ENCODE measurements around the gene RPA1.

DNA sequence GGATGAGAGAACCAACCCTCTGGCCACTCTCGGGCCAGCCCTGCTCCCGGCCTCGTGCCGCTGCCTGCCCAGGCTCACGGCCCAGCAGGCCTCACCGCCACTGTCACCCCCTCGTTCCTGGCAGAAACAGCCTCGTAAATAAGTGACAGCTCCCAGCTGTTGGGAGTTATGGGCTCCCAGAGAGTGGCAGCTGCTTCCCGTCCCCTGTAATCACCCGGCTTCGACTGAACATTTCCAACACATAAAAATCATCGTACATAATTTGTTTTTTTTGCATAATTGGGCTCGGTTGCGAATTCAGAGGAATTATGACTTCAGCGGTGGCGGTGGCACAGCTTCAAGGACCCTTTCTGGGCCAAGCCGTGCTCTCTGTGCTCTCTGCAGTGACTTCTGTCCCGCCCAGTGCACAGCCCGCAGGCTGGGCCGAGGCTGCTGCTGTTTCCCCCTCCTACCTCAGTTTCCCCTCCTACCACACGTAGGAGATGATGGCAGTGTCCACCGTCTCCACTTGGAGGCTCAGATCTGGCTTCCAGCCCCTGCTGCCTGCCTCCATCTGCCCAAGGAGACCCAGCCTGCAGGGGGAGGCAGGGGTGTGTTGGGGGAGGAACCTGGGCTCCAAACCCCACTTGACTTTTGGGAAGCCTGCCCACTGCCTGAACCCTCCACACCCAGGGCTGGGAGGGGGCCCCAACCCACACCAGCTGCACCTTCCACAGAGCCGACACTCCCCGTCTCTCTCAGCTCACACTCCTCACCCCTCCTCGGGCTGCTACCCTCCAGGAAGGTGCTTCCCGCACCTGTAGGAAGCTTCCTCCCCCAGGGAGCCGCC is 110.4 kb downstream of the RPA1 start:
- TF ChIP-seq CTCF (IDR thresholded peaks at IDR 0.05) (no peak), POLR2A (IDR thresholded peaks at IDR 0.05) (no peak)
